A549 (cell line): ENCODE data around the gene ZPR1. TPM values are rescaled to one million over a fixed set of nuclear protein-coding genes. Genes with fewer than 3 reads are reported as not detected.

Experiments
- ATAC-seq, 2 experiments: fragments of 200-7000 bp in 1 of 2; fragments of >200 bp in 1 of 2; cut with Nextera tagmentation in 1 of 2; cut with Tn5 transposase in 1 of 2; 3 replicates each; pipeline versions ENCODE4 v1.8.0 to v1.9.1; 2018 to 2020; ENCODE audit warnings: mild to moderate bottlenecking in 1 of 2, moderate library complexity in 1 of 2
- CTCF ChIA-PET: fragments of 300-600 bp; sonication (Branson Sonifier 250); formaldehyde crosslinking; extraction: SDS; loops from one replicate; lab custom pipeline; 2021; ENCODE audit warnings: antibody characterized with exemption, inconsistent platforms; lab: Yijun Ruan, JAX
- POLR2A ChIA-PET: fragments of 350-600 bp; formaldehyde crosslinking; extraction: SDS; loops from one replicate; lab custom pipeline; 2021; ENCODE audit warnings: antibody characterized with exemption, inconsistent platforms; lab: Yijun Ruan, JAX
- DNase-seq, 2 experiments: peaks; one replicate each; pipeline versions ENCODE4 v3.0.0 to v3.0.0-alpha.2; 2011 to 2016; ENCODE audit warnings: low read depth in 1 of 2, low spot score in 1 of 2
- FAIRE-seq: peaks from 2 replicates; lab custom pipeline; 2011; peaks lifted over from hg19 to GRCh38; lab: Jason Lieb, UNC
- H3K27ac ChIP-seq, 2 experiments: fragments of >200 bp; sonication (Bioruptor Twin); formaldehyde crosslinking; 3 replicates each; pipeline ENCODE4 v1.5.1; 2016 to 2017
- H3K4me1 ChIP-seq: fragments of >200 bp; sonication (Bioruptor Twin); formaldehyde crosslinking; 3 replicates; pipeline ENCODE4 v1.6.1; 2016
- H3K4me2 ChIP-seq: fragments of >200 bp; sonication (Bioruptor Twin); formaldehyde crosslinking; 3 replicates; pipeline ENCODE4 v1.6.1; 2016
- H3K4me3 ChIP-seq: fragments of >200 bp; sonication (Bioruptor Twin); formaldehyde crosslinking; 3 replicates; pipeline ENCODE4 v1.5.1; 2016
- H3K9me3 ChIP-seq: fragments of >200 bp; sonication (Bioruptor Twin); formaldehyde crosslinking; 3 replicates; pipeline ENCODE4 v1.6.1; 2016
- ATOH8 ChIP-seq: fragments of 250-450 bp; sonication (Bioruptor Pico); IDR thresholded peaks from 2 replicates; pipeline ENCODE4 v1.5.0; 2020; ENCODE audit warnings: low read depth, mild to moderate bottlenecking, moderate library complexity
- CBX2 ChIP-seq: fragments of 200-600 bp; sonication (generic); IDR thresholded peaks from 2 replicates; pipeline ENCODE4 v1.6.1; 2016; ENCODE audit warnings: low read depth, mild to moderate bottlenecking, borderline replicate concordance
- CBX8 ChIP-seq: fragments of 200-600 bp; sonication (generic); IDR thresholded peaks from 2 replicates; pipeline ENCODE4 v1.6.1; 2016
- CTCF ChIP-seq: fragments of >200 bp; sonication (Bioruptor Twin); formaldehyde crosslinking; IDR thresholded peaks from 3 replicates; pipeline ENCODE4 v1.5.1; 2016
- EHMT2 ChIP-seq: fragments of 200-600 bp; sonication (generic); IDR thresholded peaks from 2 replicates; pipeline ENCODE4 v1.6.1; 2016; ENCODE audit warnings: antibody characterized with exemption, low read depth, mild to moderate bottlenecking, moderate library complexity
- ESRRA ChIP-seq: fragments of 150-350 bp; IDR thresholded peaks from 2 replicates; pipeline ENCODE4 v1.6.1; 2014; ENCODE audit warnings: mild to moderate bottlenecking, low read length, borderline replicate concordance
- FOSL2 ChIP-seq, 2 experiments: fragments of 450-650 bp in 1 of 2; fragments of >200 bp in 1 of 2; sonication (Bioruptor Twin) in 1 of 2; formaldehyde crosslinking; IDR thresholded peaks; 2 replicates each; pipeline versions ENCODE4 v1.5.0 to v1.6.1; 2016 to 2020; ENCODE audit warnings: mild to moderate bottlenecking in 1 of 2, moderate library complexity in 1 of 2
- FOXS1 ChIP-seq: fragments of 250-450 bp; sonication (Bioruptor Pico); IDR thresholded peaks from 2 replicates; pipeline ENCODE4 v1.5.0; 2020; ENCODE audit warnings: mild to moderate bottlenecking, moderate library complexity
- GATA3 ChIP-seq: IDR thresholded peaks from 2 replicates; pipeline ENCODE4 v1.6.1; 2012; ENCODE audit warnings: borderline replicate concordance
- HES2 ChIP-seq: fragments of >200 bp; sonication (Bioruptor Twin); formaldehyde crosslinking; IDR thresholded peaks from 2 replicates; pipeline ENCODE4 v1.6.1; 2016
- HEYL ChIP-seq: fragments of 250-450 bp; sonication (Bioruptor Pico); IDR thresholded peaks from 2 replicates; pipeline ENCODE4 v1.8.0; 2021; ENCODE audit warnings: mild to moderate bottlenecking, moderate library complexity
- HOXB13 ChIP-seq: fragments of 250-450 bp; sonication (Bioruptor Pico); IDR thresholded peaks from 2 replicates; pipeline ENCODE4 v1.5.0; 2020; ENCODE audit warnings: low read depth, mild to moderate bottlenecking, moderate library complexity
- JUNB ChIP-seq: fragments of >200 bp; sonication (Bioruptor Twin); formaldehyde crosslinking; IDR thresholded peaks from 2 replicates; pipeline ENCODE4 v1.6.1; 2016
- KDM1A ChIP-seq: fragments of 200-600 bp; sonication (generic); IDR thresholded peaks from 2 replicates; pipeline ENCODE4 v1.6.1; 2016; ENCODE audit warnings: low read depth, mild to moderate bottlenecking
- PHF8 ChIP-seq: fragments of 200-600 bp; sonication (generic); IDR thresholded peaks from 2 replicates; pipeline ENCODE4 v1.6.1; 2016; ENCODE audit warnings: low read depth, mild to moderate bottlenecking, antibody characterized with exemption, moderate library complexity, borderline replicate concordance
- RFX5 ChIP-seq: fragments of 450-650 bp; IDR thresholded peaks from 2 replicates; pipeline ENCODE4 v1.7.1; 2014; ENCODE audit warnings: antibody characterized with exemption, mild to moderate bottlenecking, moderate library complexity
- SREBF2 ChIP-seq: fragments of 450-650 bp; IDR thresholded peaks from 2 replicates; pipeline ENCODE4 v1.6.1; 2014; ENCODE audit warnings: mild to moderate bottlenecking, moderate library complexity
- TFCP2L1 ChIP-seq: fragments of 250-450 bp; sonication (Bioruptor Pico); IDR thresholded peaks from 2 replicates; pipeline ENCODE4 v1.5.0; 2021; ENCODE audit warnings: mild to moderate bottlenecking
- ZSCAN20 ChIP-seq: fragments of 250-450 bp; sonication (Bioruptor Pico); IDR thresholded peaks from 2 replicates; pipeline ENCODE4 v1.8.0; 2022; ENCODE audit warnings: mild to moderate bottlenecking, moderate library complexity
- WGBS: methylation state at CpG from one replicate; pipeline ENCODE4 v1.1.6; 2017; ENCODE audit errors: missing lambda C conversion rate; 5-methylcytosine and 5-hydroxymethylcytosine counted together
- polyA plus RNA-seq, 4 experiments: library from polyadenylated mRNA; depleted of rRNA in 3 of 4; stranded (reverse); fragments of >200 nt; fragmentation: RNase III in 1 of 4; extraction: RNeasy Plus Mini Kit Qiagen cat#74134 plus additional on column Dnase treatment in 1 of 4; gene quantifications; 2 replicates in 3 of 4; 3 replicates in 1 of 4; pipeline ENCODE4 v1.2.3, GENCODE V29; 2011 to 2017
- TF ChIP-seq, protein P1 (sequence below): IDR thresholded peaks from 2 replicates; pipeline ENCODE4 v1.6.1; 2012
- TF ChIP-seq, protein P2 (sequence below): IDR thresholded peaks from 2 replicates; pipeline ENCODE4 v1.6.1; 2012

Gene ZPR1
- polyA plus RNA-seq, 2 of the 4 experiments (the other 2 are of a cell fraction): 44.1 to 65.6 TPM

- ChIA-PET POLR2A (no interaction called here), CTCF (interaction anchor here (1.6 to 2.4 kb wide), 3 partner anchors 10 to 329 kb away, joined by 5 to 6 read pairs (median 5); partner anchors contain the start of genes APOA5 and ZPR1)
- H3K27ac ChIP-seq: no peak overlapping the region
- ATAC-seq (no peak), FAIRE-seq (no peak), DNase-seq (no peak)
- TF ChIP-seq RFX5 (no peak), FOXS1 (CRISPR knock-in tag) (no peak), CTCF (no peak), HEYL (CRISPR knock-in tag) (no peak), EHMT2 (no peak), GATA3 (no peak), JUNB (no peak), ESRRA (no peak)
- H3K4me1 ChIP-seq: peaks cover 9% of the 10 kb centered on the region; the same call in 2 of the 3 replicates
- H3K9me3 ChIP-seq: no peaks in the 10 kb centered on the region
- H3K4me2 ChIP-seq: no peak overlapping the region
- no peak overlapping the region for H3K4me3 ChIP-seq
Observed at GRCh38 chr11:116776522-116776984, 11.3 kb downstream of the ZPR1 start.

DNA sequence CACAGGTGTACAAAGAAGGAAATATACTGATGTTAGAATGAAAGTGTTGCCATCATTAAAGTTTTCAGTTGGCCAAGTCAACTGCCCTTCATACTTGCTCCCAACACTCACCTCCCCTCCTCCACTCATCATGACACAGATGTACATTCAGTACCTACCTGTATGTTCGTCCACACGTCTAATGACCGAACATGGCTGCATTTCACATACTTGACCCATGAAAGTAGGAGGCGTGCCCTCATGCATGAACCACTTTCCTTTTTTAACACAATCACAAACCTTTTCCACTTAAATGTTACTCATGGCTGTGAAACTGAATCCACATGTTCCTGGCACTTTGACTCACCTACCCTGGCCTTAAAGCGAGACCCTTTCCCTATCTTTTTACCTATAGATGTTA, 11.8 kb downstream of the ZPR1 start:
- H3K27ac ChIP-seq: no peak overlapping the region
- ChIA-PET CTCF (interaction anchor here (1.7 to 2.4 kb wide), 2 partner anchors 15 to 330 kb away, joined by 5 to 6 read pairs; partner anchors contain the start of gene APOA5), POLR2A (interaction anchor here (0.6 kb wide), 1 partner anchor 551 kb away, joined by 5 read pairs; the partner anchor contains the start of gene CEP164)
- FAIRE-seq (no peak), ATAC-seq (no peak), DNase-seq (no peak)
- no peaks in the 10 kb centered on the region for H3K9me3 ChIP-seq
- no peak for TF ChIP-seq FOXS1 (CRISPR knock-in tag)
- TF ChIP-seq, protein P1, sequence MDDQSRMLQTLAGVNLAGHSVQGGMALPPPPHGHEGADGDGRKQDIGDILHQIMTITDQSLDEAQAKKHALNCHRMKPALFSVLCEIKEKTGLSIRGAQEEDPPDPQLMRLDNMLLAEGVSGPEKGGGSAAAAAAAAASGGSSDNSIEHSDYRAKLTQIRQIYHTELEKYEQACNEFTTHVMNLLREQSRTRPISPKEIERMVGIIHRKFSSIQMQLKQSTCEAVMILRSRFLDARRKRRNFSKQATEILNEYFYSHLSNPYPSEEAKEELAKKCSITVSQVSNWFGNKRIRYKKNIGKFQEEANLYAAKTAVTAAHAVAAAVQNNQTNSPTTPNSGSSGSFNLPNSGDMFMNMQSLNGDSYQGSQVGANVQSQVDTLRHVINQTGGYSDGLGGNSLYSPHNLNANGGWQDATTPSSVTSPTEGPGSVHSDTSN: no peak
- TF ChIP-seq CBX2: no peak
- TF ChIP-seq ATOH8 (CRISPR knock-in tag): no peak
- no peak for TF ChIP-seq JUNB
- TF ChIP-seq HES2: no peak
- TF ChIP-seq, protein P2, sequence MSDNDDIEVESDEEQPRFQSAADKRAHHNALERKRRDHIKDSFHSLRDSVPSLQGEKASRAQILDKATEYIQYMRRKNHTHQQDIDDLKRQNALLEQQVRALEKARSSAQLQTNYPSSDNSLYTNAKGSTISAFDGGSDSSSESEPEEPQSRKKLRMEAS: no peak
- no peak for TF ChIP-seq PHF8
- TF ChIP-seq KDM1A: no peak
- no peak for TF ChIP-seq ZSCAN20
- TF ChIP-seq TFCP2L1 (CRISPR knock-in tag): no peak
- TF ChIP-seq HOXB13 (CRISPR knock-in tag): no peak
- TF ChIP-seq FOSL2 (IDR thresholded peaks at IDR 0.05): no peak
- TF ChIP-seq FOSL2 (CRISPR knock-in tag; IDR thresholded peaks at IDR 0.05): no peak
- TF ChIP-seq GATA3: no peak
- TF ChIP-seq SREBF2: no peak
- TF ChIP-seq CBX8: no peak
- H3K4me1 ChIP-seq: peaks cover 15% of the 10 kb centered on the region; the same call in 2 of the 3 replicates
- H3K4me2 ChIP-seq: no peak overlapping the region
- no peak overlapping the region for H3K4me3 ChIP-seq
- 98% methylated on average over 5 of the region's 5 CpGs for WGBS
